SHP77 treated with DMSO at 0.1 percent for 48 hours (cell line): ENCODE data around the gene SEMA4C.
"Not testable (repeated sequence)": the region's sequence is repeated elsewhere in the genome, so short reads cannot be mapped to it uniquely, and the experiment has no call there.

Experiments used
- DNase-seq: peaks from one replicate; lab custom pipeline; 2025; lab: John Stamatoyannopoulos, UW

The SEMA4C gene

DNA sequence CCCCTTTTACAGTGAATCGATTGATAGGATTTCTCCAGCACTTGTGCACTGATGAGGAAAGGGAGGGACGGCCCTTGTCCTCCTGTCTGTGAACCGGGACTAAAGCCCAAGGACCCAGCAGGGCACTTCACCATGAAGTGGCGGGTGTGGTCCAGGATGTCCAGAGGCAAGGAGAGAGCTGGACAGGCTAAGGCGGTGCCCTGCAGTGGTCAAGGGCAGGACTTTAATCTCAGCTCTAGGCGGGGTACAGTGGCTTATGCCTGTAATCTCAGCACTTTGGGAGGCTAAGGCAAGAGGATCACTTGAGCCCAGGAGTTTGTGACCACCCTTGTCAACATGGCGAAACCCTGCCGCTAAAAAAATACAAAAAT, 28.2 kb upstream of the SEMA4C start:
- DNase-seq, result no peak

DNA sequence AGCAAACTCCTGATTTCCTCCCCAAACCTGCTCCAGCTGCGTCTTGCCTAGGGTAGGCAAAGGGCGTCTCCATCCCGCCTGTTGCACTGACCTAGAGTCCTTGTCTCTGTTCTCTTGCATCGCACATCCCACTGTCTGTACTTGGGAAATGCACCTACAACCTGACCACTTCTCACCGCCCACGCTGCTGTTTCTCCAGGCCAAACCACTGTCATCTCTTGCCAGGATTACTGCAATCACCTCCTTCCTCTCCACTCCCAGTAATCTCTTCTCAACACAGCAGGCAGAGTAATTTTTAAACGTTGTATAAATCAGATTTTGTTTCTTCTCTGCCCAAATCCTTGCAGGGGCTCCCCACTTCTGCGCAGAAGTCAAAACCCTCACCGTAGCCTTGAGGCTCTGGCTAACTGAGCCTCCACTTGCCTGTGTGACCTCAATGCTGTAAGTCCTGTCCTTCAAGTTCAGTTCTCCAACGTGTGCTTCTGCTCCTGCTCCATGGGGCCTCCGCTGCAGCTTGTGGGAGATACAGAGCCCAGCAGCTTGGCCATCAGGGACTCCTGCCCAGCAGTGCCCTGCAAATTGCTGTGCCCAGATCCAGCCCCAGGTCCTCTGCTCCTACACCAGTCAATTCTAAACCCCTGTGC, 27.7 kb upstream of the SEMA4C start:
- DNase-seq, result no peak

DNA sequence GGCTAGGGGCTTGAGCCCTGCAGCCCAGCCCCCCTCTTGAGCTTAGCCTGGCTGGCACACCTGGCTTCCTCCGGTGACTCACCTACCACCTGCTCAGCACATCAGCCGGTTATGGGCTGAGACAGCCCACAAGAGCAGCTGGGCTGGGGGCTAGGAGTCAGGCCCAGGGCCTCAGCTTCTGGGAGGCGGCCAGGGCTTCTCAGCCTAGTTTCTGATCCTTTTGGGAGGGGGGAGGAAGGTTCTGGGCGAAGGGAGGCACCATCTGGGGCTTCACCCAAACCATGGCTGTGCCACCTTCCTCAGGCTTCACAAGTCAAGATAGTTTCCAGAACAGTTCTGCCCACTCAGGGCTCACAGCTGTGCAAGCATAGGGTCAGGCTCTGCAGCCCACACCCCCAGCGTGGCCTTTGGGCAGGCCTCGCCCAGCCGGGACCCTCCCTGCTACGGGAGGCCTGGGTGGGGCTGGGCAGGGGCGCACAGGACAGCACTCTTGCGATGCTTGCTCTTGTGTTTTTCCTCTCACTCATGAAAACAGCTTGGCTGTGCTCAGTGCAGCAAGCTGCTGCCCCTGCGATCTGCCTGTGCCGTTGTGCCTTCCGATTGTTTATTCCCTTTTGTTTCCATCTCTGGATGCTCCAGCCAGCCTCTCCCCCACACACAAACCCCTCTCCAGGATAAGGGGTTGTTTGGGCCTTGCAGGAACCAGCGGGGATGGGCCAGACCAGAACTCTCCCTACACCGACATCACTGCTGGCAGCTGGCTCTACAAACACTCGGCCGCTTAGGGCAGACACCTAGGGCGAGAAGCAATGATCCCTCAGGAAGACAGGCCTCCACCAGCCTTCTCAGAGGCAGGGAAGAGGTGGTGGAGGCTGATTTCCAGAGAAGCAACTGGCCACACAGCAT, 26.1 kb upstream of the SEMA4C start:
- DNase-seq, result peak; percentile 80

DNA sequence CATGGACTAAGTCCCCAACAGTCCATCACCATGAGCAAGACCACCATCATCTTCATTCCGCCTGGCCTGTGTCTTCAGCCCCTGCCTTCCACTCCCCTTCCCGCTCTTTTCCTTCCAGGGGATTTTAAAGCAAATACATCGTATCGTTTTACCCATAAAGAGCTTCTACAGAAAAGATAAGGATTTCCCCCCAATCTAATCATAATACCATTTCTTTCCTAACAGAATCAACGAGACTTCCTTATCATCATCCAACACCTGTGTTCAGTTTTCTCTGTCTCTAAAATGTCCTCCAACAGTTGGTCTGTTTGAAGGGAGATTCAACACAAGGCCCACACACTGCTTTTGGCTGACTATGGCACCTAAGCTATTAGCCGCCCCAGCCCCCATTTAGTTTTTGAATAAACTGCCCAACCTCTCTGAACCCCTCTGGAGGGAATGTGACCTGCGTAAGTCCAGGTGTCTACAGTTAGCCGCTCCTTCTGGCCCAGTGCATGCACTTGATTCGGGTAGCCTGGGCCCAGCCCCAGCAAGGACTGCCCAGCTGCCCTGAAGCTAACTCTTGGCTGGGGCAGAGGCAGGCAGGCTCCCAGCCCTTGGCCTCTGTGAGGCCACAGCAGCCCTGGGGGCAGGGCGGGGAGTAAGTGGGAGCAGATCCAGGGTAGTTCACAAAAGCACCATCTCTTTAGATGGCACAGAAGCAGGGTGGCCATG, 25.3 kb upstream of the SEMA4C start:
- no peak for DNase-seq

DNA sequence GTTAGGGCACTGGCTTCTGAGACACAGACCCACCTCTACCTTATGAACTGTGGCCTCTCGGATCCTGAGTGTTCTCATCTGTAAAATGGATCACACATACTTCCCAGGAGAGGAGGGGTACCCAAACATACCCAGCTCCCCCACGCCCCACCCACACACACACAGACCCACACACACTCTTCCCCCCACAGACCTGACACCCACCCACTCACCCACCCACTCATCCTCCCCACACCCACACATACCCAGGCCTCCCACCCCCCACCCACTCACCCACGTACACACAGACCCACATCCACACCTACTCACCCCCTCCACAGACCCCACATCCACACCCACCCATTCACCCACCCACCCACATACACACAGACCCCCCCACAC, 24.3 kb upstream of the SEMA4C start:
- DNase-seq, result no peak

DNA sequence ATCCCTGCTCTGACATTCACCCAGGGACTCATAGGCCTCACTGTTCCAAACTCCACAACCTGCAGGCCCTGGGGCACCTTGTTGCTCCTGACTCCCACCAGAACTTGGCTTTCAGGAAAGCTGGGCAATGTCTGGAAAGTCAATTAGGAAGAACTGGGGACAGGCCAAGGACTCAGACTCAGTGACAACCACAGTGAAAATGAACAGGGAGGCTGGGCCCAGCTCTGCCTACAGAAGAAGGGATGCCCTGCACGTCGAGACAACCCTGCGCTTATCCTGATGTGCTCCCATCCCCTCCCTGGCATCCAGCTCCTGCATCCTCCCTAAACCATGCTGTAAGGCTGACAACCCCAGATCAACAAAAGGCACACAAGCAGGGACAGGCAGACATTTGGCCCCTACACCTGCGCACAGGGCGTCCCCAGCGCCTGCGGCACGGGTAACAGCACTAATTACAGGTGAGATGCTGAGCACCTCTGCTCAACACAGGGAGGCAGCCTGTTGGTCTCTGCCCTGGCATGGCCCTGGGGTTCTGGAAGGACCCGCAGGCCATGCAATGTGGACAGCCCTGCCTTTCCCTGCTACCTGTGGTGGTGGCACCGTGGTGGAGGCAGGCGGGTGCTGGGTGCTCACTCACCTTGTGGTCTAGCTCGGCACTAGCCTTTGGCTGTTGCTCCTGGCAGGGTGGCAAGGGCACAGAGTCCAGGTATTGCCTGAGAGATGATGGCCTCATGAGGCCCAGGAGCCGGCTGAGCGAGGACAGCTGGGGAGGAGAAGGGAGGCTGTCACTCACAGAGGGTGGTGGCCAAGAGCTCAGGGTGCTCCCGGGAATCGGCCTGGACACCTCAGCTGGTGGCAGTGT, 23.6 kb upstream of the SEMA4C start:
- no peak for DNase-seq

DNA sequence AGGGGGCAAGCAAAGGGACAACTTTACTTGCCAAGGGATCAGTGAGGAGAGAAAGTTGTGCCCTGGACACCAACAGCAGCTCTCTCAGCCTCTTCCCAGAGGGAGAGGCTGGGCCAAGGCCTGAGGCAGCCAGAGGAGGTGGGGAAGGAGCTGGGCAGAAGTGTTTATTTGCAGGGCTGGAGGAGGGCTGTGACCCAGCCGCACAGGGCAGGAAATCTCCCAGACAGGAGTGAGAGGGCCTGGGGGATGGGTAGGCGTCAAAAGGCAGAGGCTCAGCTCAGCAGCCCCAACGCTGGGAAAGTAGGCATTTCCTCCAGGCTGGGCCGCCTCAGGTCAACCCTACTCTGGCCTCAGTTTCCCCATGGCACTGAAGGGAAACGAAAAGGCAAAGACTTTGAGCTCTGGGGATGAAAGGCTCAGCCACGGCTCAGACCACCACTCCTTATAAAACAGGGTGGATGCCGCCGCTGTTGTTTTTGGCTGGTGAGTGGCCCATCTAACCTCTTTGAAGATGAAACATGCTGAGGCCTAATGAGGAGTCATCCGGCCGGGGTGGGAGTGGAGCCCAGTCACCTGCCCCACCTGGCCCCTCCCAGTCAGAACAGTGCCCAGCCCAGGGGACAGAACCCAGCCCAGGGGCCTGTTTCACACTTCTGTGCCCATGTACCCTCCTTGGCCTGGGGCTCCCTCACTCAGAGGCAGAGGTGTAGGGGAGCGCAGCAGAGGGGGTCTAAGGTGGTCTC, 21.9 kb upstream of the SEMA4C start:
- no peak for DNase-seq

DNA sequence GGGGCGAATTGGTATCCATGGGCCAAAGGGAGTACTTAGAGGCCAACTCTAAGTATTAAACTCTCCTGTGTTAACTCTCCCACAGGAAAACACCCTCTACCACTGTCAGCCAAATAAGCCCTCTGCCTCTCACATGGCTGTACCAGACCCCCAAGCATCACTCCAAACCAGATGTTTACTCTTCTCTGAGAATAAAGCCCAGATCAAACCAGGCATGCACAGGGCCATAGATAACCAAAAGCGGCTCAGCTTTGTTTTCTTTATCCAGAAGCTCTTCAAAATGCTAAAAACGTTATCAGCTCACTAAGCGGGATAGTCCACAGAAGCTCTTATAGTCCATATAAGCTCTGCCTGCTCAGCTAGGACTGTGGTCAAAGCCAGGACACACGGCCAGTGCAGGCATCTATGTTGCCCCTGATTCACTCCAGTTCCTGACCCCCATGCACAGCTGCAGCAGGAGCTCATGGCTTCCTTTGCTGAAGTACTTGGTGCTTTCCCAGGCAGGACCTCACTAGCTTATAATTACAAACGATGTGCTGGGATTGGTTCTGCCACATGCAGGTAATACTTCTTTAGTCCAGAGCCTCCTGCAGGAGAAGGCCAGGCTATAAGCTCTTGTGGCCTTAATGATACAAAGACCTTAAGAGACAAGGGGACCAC, 21.0 kb upstream of the SEMA4C start:
- no peak for DNase-seq

DNA sequence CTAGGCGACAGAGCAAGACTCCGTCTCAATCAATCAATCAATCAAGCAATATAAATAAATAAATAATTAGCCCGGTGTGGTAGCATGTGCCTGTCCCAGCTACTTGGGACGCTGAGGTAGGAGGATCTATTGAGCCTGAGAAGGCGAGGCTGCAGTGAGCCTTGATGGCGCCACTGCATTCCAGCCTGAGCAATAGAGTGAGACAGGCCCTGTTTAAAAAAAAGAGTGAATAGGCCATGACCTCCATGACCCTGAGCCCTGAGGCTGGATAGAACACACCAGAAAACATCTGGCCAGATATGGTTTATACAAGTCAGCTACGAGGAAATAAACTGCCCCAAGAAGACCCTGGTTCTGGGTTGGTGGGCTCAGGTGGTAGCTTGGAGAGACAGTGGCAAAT, 20.4 kb upstream of the SEMA4C start:
- DNase-seq, result no peak

DNA sequence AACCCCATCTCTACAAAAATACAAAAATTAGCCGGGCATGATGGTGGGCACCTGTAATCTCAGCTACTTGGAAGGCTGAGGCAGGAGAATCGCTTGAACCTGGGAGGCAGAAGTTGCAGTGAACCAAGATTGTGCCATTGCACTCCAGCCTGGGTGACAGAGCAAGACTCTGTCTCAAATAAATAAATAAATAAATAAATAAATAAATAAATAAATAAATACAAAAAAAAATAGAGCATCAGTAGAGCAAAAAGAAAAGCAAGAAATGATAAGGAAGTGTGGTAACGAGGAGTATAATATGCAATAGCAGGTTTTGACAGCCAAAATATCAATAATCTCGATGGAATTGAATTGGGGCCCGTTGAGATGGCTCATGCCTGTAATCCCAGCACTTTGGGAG, 19.6 kb upstream of the SEMA4C start:
- DNase-seq, result not testable (repeated sequence)

DNA sequence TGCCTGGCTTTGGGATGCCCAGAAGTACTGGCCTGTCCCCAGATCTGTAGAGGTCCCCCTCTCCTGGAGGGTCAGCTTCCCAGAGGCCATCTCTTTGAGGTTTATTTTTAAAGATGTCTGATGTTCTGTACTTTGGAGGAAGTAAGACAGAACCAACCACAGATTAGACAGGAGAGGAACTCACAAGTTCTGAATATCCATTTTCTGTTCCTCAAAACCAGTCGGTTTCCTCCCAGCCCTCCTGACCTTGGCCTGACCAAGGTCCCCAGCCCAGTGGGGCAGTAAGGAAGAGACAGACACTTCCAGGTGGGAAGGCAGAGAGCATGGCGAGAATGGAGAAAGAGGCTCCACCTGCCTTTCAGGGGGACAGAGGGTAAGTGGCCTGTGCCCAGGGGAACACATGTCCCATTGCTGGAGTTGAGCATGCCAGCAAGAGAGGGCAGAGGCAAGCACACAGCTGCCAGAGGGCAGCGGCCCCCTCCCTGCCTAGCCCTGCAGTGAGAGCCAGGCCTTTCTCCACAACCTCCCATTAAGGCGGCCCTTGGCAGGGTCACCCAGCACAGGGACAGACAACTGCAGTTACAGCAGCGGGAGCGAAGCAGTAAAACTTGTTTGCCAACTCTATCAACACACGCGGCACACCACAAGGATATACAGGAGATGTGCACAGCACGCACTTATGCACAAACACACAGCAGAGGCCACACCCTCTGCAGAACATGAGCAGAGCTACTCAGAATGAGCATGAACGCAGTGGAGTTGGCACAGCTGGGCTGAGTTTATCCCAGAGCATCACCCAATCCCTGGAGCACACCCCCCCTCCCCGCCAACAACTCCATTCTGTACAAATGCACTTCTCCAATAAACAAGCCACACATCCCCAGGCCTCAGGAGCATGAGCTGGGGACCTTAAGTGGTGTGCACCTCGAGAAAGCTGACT, 18.5 kb upstream of the SEMA4C start:
- DNase-seq, result no peak

DNA sequence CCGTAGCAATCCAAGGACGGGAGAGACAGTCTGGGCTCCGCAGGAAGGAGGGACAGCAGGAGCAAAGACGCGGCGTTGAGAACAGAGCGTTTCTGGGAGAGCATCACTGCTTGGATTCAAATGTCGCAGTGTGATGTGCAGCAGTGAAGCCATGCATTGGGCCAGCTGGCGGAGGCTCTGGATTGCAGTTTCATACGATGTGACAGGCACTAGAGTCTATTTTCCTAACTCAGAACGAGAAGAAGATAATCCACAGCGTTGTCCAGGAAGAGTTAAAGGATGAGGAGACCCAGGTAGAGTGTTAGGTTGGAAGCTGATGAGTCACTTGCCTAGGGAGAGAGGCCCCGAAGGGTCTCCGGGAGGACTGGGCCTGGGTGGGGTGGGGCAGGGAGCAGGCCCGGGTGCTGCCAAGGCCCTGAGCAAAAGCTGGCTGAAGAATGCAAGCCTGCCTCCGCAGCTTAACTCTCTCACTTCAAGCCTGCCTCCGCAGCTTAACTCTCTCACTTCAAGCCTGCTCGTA, 17.7 kb upstream of the SEMA4C start:
- no peak for DNase-seq

DNA sequence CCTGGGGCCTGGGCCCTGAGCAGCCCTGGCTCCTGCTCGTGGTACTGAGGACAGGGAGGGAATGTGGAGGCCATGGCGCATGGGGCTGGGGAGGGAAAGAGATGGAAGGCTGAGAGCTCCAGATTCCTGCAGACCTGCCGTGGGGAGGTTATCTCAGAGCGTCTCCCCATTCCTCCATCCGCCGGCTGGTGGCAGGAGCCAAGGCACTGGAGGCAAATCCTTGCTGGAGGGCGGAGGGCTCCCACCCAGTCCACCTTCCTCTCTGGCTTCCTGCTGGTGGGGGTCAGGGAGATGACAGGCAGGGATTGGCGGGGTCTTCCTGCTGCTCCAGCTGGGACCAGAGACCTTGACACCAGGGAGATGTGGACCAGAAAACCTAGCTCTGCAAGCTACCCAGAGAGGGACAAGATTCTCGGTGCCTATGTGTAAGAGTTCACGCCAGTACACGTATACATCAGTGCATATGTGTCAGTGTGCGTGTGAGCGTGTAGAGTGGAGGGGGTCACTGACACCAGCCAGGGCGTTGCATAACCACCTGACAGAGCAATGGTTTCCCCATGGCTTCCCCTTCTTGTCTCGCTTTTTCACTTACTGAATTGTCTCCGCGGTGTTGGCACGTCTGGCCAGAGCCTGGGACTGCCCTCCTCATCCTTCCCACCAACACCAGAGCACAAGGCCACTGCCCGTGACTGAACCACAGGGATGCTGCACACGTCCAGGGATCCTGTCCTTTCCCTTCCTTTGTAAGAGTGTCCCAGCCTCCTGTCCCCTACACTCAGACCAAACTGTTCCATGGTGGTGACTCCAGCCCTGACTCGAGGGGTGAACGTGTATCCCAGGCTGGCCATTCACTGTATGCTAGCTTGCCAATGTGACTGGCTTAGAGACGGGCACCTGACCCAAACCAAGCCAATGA, 15.8 kb upstream of the SEMA4C start:
- DNase-seq, result no peak

DNA sequence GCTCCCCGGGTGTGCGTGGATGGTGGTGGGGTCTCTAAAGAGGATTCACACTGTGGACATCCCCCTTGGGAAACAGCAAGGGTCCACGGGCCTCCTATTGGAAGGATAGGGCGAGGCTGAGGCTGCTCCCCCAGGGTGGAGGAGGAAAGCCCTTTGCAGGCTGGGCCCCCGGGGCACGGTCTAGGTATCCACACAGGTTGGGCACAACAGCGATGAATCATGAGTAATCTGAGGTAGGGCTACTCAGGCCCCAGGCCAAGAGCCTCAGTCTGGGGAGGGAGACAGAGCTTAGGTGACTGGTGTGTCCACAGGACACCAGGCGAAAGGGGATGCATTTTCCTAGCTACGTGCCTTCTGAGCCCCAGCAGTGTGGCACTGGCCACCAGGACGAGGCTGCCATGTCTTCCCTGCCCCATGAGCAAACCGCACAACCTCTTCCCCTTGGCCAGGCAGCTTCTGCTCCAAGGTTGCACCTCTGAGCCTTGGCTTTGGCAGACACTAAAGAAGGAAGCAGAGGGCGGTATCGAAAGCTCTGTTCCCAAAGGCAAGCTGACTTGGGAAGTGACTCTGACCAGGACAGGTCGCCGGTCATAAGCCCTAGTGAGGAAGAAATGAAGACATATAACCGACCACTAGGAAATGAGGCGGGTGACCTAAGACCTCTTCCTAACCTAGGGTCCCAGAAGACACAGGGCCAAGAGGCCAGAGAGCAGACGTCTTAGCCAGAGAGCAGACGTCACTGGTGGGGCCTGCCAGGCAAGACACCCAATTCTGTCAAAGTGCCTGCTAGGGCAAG, 14.6 kb upstream of the SEMA4C start:
- DNase-seq, result no peak

DNA sequence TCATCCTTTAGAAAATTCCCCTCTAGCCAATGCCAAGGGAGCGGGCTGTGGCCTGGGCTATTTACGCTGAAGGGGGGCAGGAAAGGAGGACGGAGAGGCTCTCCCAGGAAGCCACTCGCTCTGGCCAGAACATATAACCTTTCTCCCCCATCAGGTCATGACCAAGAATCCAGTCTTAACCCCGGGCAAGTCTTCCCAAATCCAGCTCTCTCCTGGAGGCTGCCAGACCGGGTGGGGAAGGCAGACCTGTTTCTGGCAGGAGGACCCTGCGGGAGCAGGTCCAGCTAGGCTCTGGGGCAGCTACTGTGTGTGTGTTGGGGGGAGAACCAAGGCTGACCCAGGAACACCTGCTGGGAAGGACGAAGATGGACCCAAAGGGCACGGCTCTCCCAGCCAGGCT, 13.4 kb upstream of the SEMA4C start:
- DNase-seq, result no peak

DNA sequence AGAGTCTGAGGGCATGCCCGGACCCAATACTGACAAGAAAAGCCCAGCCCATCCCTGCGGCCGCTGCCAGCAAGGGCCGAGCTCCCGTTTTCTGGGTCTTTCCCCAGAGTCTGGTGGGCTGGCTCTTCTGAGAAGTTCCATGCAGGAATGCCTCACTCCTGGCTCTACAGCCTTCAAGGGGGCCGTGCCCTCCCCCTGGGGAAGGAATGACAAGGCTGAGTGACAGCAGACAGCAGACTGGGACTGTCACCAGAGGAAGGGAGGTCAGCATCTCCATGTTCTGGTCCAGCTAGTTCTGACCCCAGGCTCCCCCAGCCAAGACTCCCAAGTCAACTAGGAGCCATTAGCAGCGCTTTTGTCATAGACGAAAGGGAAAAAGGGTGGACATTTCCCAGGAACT, 13.0 kb upstream of the SEMA4C start:
- DNase-seq, result no peak

DNA sequence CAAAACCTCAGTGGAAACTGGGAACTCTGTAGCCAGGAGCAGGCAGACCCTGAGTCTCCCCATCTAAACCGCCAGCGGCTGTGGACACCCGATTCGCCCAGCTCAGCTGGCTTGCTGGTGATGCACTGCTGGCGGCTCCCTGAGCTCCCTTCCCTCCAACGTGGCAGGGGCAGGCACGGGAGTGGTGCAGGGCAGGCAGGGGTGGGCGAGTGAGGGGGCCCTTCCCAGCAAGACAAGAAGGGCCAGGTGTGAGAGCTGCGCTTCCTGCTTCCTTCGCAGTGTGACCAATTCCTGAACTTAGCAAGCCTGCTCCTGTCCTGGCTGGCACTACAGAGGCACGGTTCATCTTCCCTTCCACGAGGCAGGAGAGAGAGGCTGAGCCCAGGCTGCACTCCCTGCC, 12.3 kb upstream of the SEMA4C start:
- no peak for DNase-seq
